ENCODE measurements around the gene PTCH1. TPM values are rescaled to one million over a fixed set of nuclear protein-coding genes. Genes with fewer than 3 reads are reported as not detected.
A peak's percentile ranks its signal among the peaks of the same experiment; 100 is the strongest.

PTCH1 gene
- total RNA-seq, 2 experiments from 2014 or later, result 3.4 to 4.0 TPM

DNA sequence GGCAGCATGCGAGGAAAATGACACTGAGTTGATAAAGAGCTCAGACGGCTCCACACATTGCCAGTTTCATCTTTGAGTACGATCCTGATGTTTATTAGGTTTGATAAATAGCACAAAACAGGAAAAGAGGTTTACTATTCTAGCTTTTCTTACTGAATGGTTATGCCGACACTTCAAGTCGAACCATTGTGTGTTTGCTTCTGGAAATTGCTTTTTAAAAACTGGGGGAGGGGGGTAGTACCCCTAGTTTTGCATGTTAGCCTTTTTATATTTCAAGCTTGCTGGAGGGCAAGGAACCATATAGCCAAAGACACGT is 5.2 kb downstream of the PTCH1 start:
- Mint-ChIP-seq H3K36me3 (ENCODE audit: low read depth) (peaks cover 4% of the 10 kb centered on the region), H3K4me1 (ENCODE audit: low read depth) (peaks cover 25% of the 10 kb centered on the region), H3K27me3 (ENCODE audit: low read depth) (peaks cover 12% of the 10 kb centered on the region), H3K27ac (peak overlapping the region; percentile 85), H3K4me3 (peak overlapping the region; percentile 91), H3K9me3 (no peaks in the 10 kb centered on the region)
- CTCF ChIA-PET, result interaction anchor here (1.2 kb wide), 1 partner anchor 10 kb away, joined by 3 read pairs; no protein-coding TSS in a partner anchor
- DNase-seq, result no peak
- intact Hi-C loops (cut with micrococcal nuclease), result loop anchor here (2.0 to 10.0 kb wide), 4 partner anchors 505 to 1344 kb away; partner anchors contain the start of gene AOPEP

- Mint-ChIP-seq H3K4me1 (ENCODE audit: low read depth) (peaks cover 25% of the 10 kb centered on the region), H3K36me3 (ENCODE audit: low read depth) (peaks cover 3% of the 10 kb centered on the region), H3K9me3 (no peaks in the 10 kb centered on the region), H3K27ac (peak overlapping the region; percentile 90), H3K27me3 (ENCODE audit: low read depth) (peaks cover 10% of the 10 kb centered on the region), H3K4me3 (peak overlapping the region; percentile 91)
- intact Hi-C loops (cut with micrococcal nuclease), result loop anchor here (1.0 to 10.0 kb wide), 5 partner anchors 49 to 1344 kb away; partner anchors contain the start of gene AOPEP
- DNase-seq, result peak; percentile 90
- CTCF ChIA-PET, result interaction anchor here (1.2 kb wide), 1 partner anchor 11 kb away, joined by 3 read pairs; no protein-coding TSS in a partner anchor
These were observed 5.8 kb downstream of the PTCH1 start for GRCh38 chr9:95510709-95511615.

DNA sequence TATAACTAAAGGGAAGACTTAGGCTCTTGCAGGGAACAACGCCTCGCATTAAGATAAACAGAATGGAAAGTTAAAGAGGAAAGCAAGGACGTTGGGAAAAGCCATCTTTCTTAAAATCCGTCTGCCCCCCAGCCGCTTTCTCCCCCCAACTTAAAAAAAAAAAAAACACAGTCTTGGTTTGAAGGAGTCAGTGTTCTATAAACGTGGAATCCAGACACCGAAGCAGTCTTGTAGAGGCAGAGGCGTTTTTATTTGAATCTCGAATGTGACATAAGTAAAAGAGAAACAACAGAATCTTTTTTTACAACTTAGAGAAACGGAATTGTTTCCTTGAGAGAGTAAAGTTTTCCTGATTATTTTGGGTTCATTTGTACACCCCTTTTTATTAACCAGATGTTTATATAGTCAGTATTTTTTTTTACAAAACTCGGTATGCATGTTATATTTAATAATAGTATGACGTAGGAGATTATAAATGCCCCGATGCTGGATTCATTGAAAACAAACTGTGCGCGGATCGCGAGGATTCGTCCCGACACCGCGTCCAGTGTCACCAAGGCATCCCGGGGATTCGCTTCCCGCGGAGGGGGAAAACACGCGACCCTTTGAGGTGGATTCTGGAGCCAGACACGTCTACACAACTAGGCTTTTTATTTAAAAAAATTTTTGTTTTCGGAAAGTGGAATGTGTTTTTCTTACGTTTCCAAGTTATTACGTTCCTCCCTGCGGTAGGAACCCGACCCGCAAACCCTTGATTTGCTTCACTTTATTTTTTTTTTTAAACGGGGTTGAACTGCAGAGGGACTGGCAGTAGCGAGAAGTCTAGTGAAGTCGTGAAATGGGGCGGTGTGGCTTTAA is 6.7 kb downstream of the PTCH1 start:
- H3K4me3 Mint-ChIP-seq, result peak overlapping the region; percentile 87
- no peaks in the 10 kb centered on the region for H3K9me3 Mint-ChIP-seq
- peaks cover 3% of the 10 kb centered on the region for H3K36me3 Mint-ChIP-seq (ENCODE audit: low read depth)
- peak overlapping the region; percentile 90 for H3K27ac Mint-ChIP-seq
- DNase-seq, result no peak
- intact Hi-C loops (cut with micrococcal nuclease), result loop anchor here (1.0 to 10.0 kb wide), 10 partner anchors 48 to 1343 kb away; partner anchors contain the start of genes AOPEP and ZNF367
- peaks cover 24% of the 10 kb centered on the region for H3K4me1 Mint-ChIP-seq (ENCODE audit: low read depth)
- peaks cover 10% of the 10 kb centered on the region for H3K27me3 Mint-ChIP-seq (ENCODE audit: low read depth)
- CTCF ChIA-PET, result no interaction called here

DNA sequence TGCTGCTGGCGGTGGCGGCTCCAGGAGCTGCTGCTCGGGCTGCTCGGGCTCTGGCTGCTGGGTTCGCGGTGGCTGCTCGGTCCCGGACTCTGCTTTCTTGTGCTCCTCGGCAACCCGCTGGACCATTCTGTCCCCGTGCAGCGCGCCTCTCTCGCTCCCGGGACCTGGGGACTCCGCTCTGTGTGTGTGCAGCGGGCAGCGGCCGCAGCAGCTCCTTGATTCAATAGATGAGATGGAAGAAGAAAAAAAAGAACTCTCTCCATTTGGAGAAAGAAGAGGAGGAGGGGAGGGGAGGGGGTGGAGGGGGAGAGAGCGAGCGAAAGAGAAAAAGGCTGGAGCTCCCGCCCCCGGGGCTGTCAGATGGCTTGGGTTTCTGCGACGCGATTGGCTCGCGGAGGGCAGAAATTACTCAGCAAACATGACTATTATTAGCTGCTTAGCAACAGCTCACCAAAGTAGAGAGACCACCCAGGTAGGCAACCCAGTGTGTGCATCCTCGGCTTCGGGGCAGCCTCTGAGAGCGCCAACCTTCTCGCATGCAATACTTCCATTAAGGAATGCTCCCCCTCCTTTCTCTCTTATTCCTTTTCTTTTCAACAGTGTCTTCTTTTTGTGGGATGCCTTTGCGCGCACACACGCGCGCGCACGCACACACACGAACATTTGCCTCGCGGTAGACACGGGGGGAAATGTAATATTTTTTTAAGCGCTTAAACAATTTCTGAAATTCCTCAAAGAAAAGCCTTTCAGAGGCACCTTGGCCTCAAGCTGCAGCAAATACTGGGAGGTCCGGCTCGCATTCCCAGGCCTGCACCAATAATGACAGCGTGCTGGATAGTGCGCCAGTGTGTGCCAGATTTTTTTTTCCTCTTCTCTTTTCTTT is 7.6 kb downstream of the PTCH1 start:
- CTCF ChIA-PET, result no interaction called here

DNA sequence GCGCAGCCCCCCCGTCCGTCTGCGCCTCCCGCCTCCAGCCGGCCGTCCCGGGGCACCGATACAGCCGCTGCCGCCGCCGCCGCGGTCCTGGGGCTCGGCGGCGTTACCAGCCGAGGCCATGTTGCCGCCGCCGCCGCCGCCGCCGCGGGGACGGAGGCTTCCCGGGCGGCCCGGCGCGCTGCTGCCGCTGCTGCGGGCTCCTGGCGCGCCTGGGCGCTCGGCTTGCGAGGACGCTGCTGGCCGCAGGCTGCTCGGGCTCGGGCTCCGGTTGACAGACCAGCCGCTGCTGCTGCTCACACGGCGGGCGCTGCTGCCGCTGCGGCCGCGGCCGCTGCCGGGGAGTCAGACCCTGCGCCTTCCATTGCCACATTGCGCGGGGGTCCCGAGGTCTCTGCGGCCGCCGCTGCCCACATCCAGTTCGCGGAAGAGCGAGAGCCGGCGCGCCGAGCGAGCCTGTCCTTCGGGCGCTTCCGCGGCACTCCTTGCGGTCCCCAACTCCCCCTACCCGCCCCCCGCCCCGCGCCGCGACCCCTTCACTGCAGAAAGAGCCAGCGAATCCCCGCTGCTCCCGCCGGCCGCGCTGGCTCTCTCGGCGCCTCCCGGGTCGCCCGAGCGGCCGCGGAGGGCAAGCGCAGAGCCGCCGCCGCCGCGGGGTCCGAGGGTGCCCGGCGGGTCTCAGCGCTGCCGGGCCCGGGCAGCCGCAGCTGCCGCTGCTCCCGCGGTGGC is 8.4 kb downstream of the PTCH1 start:
- no peak for DNase-seq
- Mint-ChIP-seq H3K27me3 (ENCODE audit: low read depth) (peaks cover 5% of the 10 kb centered on the region), H3K9me3 (no peaks in the 10 kb centered on the region), H3K4me1 (ENCODE audit: low read depth) (peaks cover 30% of the 10 kb centered on the region), H3K27ac (no peak overlapping the region), H3K36me3 (ENCODE audit: low read depth) (peaks cover 3% of the 10 kb centered on the region), H3K4me3 (peak overlapping the region; percentile 92)
- intact Hi-C loops (cut with micrococcal nuclease), result loop anchor here (2.0 to 5.0 kb wide), 5 partner anchors 82 to 910 kb away; partner anchors contain the start of gene ZNF367
- CTCF ChIA-PET, result no interaction called here

More for the DNA sequence above, 7.6 kb downstream of the PTCH1 start:
- peak; percentile 80 for DNase-seq
- Mint-ChIP-seq H3K4me1 (ENCODE audit: low read depth) (peaks cover 30% of the 10 kb centered on the region), H3K36me3 (ENCODE audit: low read depth) (peaks cover 3% of the 10 kb centered on the region), H3K9me3 (no peaks in the 10 kb centered on the region), H3K27me3 (ENCODE audit: low read depth) (peaks cover 7% of the 10 kb centered on the region), H3K4me3 (peak overlapping the region; percentile 87), H3K27ac (no peak overlapping the region)
- intact Hi-C loops (cut with micrococcal nuclease), result loop anchor here (2.0 to 5.0 kb wide), 5 partner anchors 82 to 910 kb away; partner anchors contain the start of gene ZNF367

DNA sequence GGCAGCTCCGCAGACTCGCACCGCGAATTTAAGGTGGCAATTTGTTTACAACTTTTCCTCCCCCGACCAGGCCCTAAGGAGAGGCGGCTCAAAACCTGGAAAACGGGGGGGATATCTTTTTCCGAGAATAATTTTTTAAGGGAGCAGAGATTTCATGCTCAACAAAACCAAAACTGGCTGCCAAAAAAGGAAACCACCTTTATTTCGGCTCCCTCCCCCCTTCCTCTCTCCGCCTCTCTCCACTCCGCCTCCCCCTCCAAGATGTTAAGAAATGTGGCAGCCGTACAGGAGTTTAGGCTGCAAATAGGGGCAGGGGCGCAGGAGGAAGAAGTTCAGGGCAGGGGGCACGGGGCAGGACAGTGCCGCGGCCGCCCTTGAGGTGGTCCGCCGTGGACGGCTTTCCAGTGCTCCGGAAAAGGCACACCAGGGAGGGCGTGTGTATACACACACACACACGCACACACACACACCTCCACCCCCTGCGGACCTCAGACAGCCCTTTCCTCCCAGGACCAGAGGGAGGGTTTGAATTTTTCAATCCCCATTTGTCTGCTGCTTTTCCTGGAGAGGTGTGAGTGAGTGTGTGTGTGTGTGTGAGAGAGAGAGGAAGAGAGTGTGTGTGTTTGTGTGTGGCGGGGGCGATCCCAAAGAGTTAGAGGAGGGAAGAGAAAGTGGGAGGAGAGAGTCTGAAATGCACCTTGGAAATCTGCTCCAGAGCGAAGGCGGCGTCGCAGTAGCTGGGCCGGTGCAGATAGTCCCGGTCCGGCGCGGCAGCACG is 9.1 kb downstream of the PTCH1 start:
- Mint-ChIP-seq H3K36me3 (ENCODE audit: low read depth) (peaks cover 3% of the 10 kb centered on the region), H3K27me3 (ENCODE audit: low read depth) (peaks cover 2% of the 10 kb centered on the region), H3K9me3 (no peaks in the 10 kb centered on the region), H3K27ac (peak overlapping the region; percentile 58), H3K4me3 (peak overlapping the region; percentile 92), H3K4me1 (ENCODE audit: low read depth) (peaks cover 28% of the 10 kb centered on the region)
- peak; percentile 53 for DNase-seq
- CTCF ChIA-PET, result no interaction called here
- intact Hi-C loops (cut with micrococcal nuclease), result loop anchor here (1.0 to 5.0 kb wide), 8 partner anchors 13 to 911 kb away; partner anchors contain the start of genes FANCC and ZNF367

- Mint-ChIP-seq H3K4me3 (peak overlapping the region; percentile 92), H3K4me1 (ENCODE audit: low read depth) (peaks cover 26% of the 10 kb centered on the region), H3K9me3 (no peaks in the 10 kb centered on the region), H3K27me3 (ENCODE audit: low read depth) (peaks cover 2% of the 10 kb centered on the region), H3K36me3 (ENCODE audit: low read depth) (peaks cover under 1% of the 10 kb centered on the region), H3K27ac (peak overlapping the region; percentile 58)
- CTCF ChIA-PET, result no interaction called here
- peak; percentile 30 for DNase-seq
- intact Hi-C loops (cut with micrococcal nuclease), result loop anchor here (1.0 to 5.0 kb wide), 5 partner anchors 13 to 710 kb away; partner anchors contain the start of gene FANCC
These were observed 9.9 kb downstream of the PTCH1 start for GRCh38 chr9:95506678-95507463.

GRCh38 chr9:95506428-95506677 is 10.4 kb downstream of the PTCH1 start:
- intact Hi-C loops (cut with micrococcal nuclease), result loop anchor here (2.0 to 5.0 kb wide), 3 partner anchors 121 to 711 kb away; partner anchors contain the start of gene FANCC
- H3K4me3 Mint-ChIP-seq, result peak overlapping the region; percentile 81
- H3K27me3 Mint-ChIP-seq (ENCODE audit: low read depth), result peaks cover 2% of the 10 kb centered on the region
- H3K4me1 Mint-ChIP-seq (ENCODE audit: low read depth), result peaks cover 22% of the 10 kb centered on the region
- H3K36me3 Mint-ChIP-seq (ENCODE audit: low read depth), result no peaks in the 10 kb centered on the region
- CTCF ChIA-PET, result no interaction called here
- no peak overlapping the region for H3K27ac Mint-ChIP-seq
- no peaks in the 10 kb centered on the region for H3K9me3 Mint-ChIP-seq
- peak; percentile 28 for DNase-seq

- H3K4me3 Mint-ChIP-seq, result peak overlapping the region; percentile 81
- no peaks in the 10 kb centered on the region for H3K36me3 Mint-ChIP-seq (ENCODE audit: low read depth)
- peak overlapping the region; percentile 24 for H3K27ac Mint-ChIP-seq
- DNase-seq, result no peak
- peaks cover 2% of the 10 kb centered on the region for H3K27me3 Mint-ChIP-seq (ENCODE audit: low read depth)
- intact Hi-C loops (cut with micrococcal nuclease), result loop anchor here (2.0 to 5.0 kb wide), 3 partner anchors 121 to 711 kb away; partner anchors contain the start of gene FANCC
- no peaks in the 10 kb centered on the region for H3K9me3 Mint-ChIP-seq
- peaks cover 21% of the 10 kb centered on the region for H3K4me1 Mint-ChIP-seq (ENCODE audit: low read depth)
- CTCF ChIA-PET, result no interaction called here
These were observed 10.9 kb downstream of the PTCH1 start for GRCh38 chr9:95505717-95506427.
